GM18505 (cell line): Measurements from ENCODE around the gene SLC35E1.
"Not testable (repeated sequence)": the region's sequence is repeated elsewhere in the genome, so short reads cannot be mapped to it uniquely, and the experiment has no call there.

Experiments
- ATAC-seq: cut with Tn5 transposase; IDR thresholded peaks from one replicate; pipeline ENCODE4 v1.9.1; 2021; ENCODE audit not compliant: unreplicated experiment
- POLR2A ChIP-seq: IDR thresholded peaks from 4 replicates; pipeline ENCODE4 v1.6.1; 2011; ENCODE audit warnings: borderline replicate concordance; ENCODE audit not compliant: insufficient read depth, insufficient read length; ENCODE audit errors: extremely low read depth

SLC35E1 gene

DNA sequence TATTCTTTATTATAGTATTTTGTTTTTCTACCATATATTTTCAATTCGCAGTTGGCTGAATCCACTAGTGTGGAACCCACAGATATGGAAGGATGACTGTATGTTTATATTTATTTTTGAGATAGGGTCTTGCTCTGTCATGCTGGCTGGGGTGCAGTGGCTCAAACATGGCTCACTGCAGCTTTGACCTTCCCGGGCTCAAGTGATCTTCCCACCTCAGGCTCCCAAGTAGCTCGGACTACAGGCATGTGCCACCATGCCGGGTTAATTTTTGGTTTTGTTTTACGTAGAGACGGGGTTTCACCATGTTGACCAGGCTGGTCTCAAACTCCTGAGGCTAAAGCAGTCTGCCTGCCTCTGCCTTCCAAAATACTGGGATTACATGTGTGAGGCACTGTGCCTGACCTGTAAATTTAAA lies 9.6 kb downstream of the SLC35E1 start:
- TF ChIP-seq POLR2A = no peak

DNA sequence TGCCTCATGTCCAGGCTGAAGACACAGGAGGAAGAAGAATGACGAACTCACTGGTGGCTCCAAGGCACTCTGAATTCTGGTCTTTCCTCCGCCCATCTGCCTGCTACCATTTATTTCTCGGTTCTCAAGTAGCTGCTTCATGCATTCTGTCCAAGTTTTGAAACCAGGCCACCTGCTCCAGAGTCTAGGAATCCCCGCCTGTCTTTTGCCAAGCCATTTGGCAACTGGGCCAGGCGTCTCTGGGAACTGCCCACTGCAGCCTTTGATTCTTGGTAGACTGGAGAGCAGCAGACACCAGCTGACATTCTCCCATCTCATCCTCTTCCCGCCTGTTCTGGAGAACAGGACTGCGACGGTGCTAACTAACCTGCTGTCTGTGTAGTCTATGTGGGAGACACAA lies 10.8 kb downstream of the SLC35E1 start:
- TF ChIP-seq POLR2A = no peak
- no peak for ATAC-seq

More for the DNA sequence above, 9.6 kb downstream of the SLC35E1 start:
- ATAC-seq = no peak

DNA sequence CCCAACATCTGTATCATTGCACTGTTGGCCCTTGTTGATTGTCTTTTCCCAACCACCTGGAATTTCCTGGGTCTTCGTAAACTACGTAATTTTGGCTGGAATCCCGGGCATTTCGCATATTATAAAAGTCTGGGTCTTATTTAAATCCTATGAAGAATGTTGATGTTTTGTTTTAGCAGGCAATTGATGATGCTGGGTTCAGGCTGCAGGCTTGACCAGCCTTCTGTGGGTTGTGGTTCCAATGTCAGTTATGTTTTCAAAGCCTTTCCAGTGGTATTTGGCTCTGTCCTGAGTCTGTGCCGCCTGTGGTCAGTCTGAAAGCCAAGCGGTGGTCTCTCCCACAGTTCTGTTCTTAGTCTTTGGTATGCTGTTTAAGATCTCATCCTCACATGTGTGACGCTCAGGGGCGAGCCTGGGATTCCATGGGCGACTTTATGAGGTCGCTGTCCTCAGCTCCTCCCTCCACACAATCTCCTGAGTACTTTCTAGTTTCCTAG lies 12.4 kb downstream of the SLC35E1 start:
- no peak for TF ChIP-seq POLR2A
- ATAC-seq = no peak

DNA sequence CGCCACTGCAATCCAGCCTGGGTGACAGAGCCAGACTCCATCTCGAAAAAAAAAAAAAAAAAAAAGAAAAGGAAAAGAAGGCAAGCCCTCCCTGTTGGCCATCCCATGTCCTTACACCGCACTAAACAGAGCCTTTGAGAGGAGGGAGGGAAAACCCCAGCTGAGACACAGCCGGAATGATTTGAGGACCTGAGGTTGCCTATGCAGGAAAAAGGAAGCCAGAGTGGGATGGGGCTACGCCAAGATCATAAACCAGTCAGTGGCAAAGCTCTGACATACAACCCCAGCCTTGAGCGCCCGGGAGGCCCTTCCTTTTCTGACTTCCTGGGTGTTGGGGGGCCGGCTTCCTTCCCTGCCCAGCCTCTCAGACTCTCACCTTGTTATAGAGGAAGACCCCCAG lies 17.4 kb downstream of the SLC35E1 start:
- no peak for ATAC-seq
- TF ChIP-seq POLR2A = no peak

DNA sequence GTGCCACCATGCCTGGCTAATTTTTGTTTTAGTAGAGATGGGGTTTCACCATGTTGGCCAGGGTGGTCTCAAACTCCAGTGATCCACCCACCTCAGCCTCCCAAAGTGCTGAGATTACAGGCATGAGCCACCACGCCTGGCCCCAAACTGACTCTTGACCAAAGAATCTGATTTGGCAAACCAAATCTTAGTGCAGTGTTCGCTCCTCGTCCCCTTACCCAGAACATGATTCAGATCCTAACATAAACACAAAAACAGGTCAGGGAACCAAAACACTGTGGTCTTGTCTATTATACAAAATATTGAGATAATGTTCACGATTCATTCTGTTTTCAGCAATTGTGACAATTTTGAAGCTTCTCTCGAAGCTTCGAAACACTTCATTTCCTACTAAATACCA lies 20.3 kb downstream of the SLC35E1 start:
- ATAC-seq = not testable (repeated sequence)

DNA sequence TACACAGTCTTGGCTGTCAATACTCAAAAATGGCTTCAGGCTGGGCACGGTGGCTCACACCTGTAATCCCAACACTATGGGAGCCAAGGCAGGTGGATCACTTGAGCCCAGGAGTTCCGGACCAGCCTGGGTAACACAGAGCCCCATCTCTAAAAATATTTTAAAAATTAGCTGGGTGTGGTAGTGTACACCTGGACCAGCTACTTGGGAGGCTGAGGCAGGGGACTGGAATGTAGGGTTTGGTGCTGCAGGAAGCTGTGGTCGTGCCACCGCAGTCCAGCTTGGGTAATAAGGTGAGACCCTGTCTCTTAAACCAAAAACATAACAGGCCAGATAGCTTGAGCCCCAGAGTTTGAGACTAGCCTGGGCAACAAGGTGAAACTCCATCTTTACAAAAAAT lies 23.3 kb downstream of the SLC35E1 start:
- ATAC-seq = no peak
- TF ChIP-seq POLR2A = no peak

DNA sequence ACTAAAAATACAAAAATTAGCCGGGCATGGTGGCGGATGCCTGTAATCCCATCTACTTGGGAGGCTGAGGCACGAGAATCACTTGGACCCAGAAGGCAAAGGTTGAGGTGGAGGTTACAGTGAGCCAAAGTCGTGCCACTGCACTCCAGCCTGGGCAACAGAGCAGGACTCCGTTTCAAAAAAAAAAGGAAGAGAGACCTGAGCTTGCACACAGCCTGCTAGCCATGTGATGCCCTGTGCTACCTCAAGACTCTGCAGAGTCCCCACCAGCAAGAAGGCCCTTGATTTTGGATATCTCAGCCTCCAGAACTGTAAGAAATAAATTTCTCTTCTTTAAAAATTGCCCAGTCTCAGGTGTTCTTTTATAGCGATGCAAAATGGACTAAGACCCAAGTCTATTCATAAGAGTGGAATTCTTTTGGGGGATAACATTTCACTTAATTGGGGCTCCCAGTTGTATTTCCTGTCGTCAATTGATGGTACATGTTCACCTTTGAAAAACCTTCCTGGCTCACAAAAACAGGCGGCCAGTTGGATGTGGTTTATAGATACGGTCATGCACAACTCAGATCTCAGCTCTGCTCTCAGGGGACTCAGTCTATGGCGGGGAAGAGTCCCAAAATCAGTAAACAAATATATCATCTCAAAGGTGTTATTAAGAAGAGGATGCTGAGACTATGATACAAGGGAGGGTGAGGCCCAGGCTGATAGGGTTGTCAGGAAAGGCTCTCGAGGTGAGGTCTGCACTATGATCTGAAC lies 27.6 kb downstream of the SLC35E1 start:
- no peak for TF ChIP-seq POLR2A
- no peak for ATAC-seq

DNA sequence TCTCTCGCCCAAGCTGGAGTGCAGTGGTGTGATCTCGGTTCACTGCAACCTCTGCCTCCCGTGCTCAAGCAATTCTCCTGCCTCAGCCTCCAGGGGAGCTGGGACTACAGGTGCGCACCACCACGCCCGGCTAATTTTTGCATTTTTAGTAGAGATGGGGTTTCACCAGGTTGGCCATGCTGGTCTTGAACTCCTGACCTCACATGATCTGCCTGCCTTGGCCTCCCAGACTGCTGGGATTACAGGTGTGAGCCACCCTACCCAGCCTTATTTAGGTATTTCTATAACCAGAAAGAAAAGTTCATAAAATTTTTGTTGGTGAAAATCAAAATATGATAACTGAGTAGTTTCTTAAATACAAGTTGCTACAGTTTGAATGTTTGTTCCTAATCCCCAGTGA lies 28.5 kb downstream of the SLC35E1 start:
- ATAC-seq = not testable (repeated sequence)

DNA sequence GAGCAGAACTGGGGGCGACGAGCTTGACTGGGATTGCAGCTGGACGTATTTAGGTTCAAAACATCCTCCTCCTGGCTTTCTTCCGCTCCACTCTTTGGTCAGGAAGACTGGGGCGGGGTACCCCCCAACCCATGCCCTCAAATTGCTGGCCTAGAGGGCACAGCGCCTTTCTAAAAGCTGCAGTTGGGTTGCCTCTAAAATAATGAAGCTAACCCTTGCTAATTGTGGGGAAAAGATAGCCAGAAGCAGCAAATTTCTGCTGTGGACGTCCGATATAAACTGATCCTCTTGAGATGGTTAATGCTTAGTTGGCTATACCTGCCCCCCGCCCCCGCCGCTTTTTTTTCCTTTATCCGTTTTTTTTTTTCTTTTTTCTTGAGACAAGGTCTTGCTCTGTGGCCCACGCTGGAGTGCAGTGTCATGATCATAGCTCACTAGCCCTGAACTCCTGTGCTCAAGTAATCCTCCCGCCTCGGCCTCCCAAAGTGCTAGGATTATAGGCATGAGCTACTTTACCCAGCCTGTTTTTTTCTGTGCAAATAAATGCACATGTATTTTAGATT lies 29.2 kb downstream of the SLC35E1 start:
- ATAC-seq = no peak
- TF ChIP-seq POLR2A = no peak

DNA sequence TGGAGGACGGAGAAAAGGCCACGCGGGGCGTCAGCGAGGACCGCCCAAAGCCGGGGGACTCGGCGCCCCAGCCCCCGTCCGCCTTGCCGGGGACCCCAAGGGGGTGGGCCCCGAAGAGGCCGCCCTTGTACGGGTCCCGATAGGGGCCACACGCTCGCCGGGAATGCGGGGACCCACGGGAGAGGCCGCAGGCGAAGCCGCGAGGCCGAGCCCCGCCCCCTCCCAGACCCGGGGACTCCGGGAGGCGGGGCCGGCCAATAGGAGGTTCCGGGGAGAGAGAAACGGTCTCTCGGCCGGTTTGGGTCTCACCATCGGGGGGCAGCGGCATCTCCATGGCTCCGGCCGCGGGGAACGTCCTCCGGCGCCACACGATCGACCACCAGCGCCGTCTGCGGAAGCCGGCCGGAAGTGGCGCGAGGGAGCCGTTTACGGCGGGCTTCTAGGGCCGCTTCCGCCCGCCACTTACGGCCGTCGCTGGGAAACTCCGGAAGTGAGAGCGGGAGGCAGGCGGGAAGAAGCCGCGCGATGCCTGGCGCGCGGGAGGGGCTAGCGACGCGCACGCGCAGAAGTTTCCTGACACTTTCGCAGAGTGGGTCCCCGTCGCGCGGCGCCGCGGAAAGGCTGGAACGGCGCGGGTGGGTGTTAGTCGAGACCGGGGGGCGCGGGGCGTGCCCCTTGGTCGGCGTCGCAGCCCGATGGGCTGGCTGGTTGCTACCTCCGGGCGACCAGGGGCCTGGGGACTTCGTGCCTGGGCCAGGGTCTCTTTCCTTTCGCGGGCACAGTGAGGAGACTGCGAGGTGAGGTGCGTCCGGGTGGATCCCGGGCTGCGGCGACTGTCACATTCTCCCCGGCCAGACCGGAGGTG lies 29.9 kb downstream of the SLC35E1 start, which contains the start of gene CHERP:
TSS of gene CHERP (minus strand) at position 393 of the 865 bp plus-strand sequence. CDS start at position 334, 59 bp downstream.
- TF ChIP-seq POLR2A = peak; percentile 86
- peak; percentile 80 for ATAC-seq

DNA sequence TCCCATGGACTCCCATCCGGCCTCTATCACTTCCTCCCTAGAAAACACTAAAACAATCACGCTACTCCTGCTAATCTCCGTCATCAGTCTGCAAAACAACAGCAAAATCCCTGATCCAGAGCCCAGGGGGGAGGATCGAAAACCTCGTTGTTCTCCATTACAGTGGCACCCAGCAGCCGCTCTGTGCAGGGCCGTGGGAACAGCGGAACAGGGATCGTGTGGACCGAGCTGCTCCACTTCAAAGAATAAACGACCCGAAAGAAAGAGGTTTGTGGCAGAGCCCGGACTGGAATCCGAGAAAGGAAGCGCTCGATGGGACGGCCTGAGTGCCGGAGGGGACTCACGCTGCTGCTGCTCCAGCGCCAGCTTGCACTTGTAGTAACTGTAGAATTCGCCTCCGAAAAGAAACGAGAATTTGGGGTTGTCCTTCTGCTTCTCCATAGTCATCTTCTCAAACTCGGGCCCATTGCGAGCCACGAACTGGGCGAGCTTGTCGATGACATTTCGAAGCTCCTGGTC lies 30.6 kb downstream of the SLC35E1 start:
- no peak for TF ChIP-seq POLR2A
- ATAC-seq = no peak

DNA sequence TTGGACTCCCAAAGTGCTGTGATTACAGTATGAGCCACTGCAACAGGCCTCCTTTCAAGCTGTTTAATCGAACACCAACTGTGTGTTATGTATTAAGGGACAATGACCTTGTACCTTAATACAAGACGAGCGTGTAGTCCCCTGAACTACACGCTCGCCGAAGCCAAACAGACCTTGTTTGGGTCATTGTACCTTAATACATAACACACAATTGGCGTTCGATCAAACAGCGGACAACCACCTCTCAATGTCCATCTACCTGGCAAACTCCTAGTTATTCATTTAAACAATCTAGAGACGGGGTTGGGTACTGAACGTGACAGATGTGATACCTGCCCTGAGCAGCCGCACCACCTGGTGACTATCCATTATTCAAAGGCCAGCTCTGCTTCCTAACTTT lies 31.3 kb downstream of the SLC35E1 start:
- no peak for ATAC-seq
- TF ChIP-seq POLR2A = no peak

DNA sequence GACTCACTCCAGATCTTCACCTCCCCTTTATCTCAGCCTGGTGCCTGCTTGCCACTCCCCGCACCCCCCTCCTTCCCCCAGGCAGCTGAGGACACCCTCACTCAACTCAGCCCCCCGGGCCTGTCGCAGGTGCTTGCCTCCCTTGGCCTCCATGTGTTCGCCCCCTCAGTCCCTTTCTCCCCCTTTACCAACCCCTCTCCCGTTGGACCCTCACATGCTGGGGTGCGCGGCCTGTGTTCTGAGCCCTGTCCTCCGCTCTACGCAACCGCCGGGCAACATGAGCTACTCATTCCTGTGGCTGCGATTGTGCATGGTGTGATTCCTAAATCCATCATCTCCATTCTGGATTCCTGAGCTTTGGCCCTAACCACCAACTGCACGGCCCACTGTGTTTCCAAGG lies 35.1 kb downstream of the SLC35E1 start:
- TF ChIP-seq POLR2A = no peak
- ATAC-seq = no peak
